ENCODE results near the gene TREX2. TPM values are rescaled to one million over a fixed set of nuclear protein-coding genes. Genes with fewer than 3 reads are reported as not detected.

Gene TREX2
- total RNA-seq, 2 experiments from 2014 or later, result 0.74 to 1.1 TPM

GRCh38 chrX:153439977-153440376 is 5.9 kb downstream of the TREX2 start:
- no peaks in the 10 kb centered on the region for H3K9me3 Mint-ChIP-seq
- no peaks in the 10 kb centered on the region for H3K36me3 Mint-ChIP-seq
- POLR2A ChIA-PET, result no interaction called here
- peaks cover 2% of the 10 kb centered on the region for H3K27me3 Mint-ChIP-seq
- CTCF ChIA-PET, result no interaction called here
- H3K27ac Mint-ChIP-seq, result no peak overlapping the region
- no peak for DNase-seq
- intact Hi-C loops (cut with micrococcal nuclease), result no loop called here
- no peak overlapping the region for H3K4me3 Mint-ChIP-seq
- no peaks in the 10 kb centered on the region for H3K4me1 Mint-ChIP-seq (ENCODE audit: low read depth)

GRCh38 chrX:153438532-153438931 is 7.3 kb downstream of the TREX2 start:
- Mint-ChIP-seq H3K4me3 (no peak overlapping the region), H3K4me1 (ENCODE audit: low read depth) (no peaks in the 10 kb centered on the region), H3K27ac (no peak overlapping the region), H3K9me3 (no peaks in the 10 kb centered on the region), H3K36me3 (no peaks in the 10 kb centered on the region), H3K27me3 (peaks cover 2% of the 10 kb centered on the region)
- POLR2A ChIA-PET, result no interaction called here
- intact Hi-C loops (cut with micrococcal nuclease), result no loop called here
- no peak for DNase-seq
- CTCF ChIA-PET, result interaction anchor here (1.3 kb wide), 1 partner anchor 480 kb away, joined by 3 read pairs; no protein-coding TSS in a partner anchor

GRCh38 chrX:153435845-153436244 is 10.0 kb downstream of the TREX2 start:
- H3K4me3 Mint-ChIP-seq, result no peak overlapping the region
- ChIA-PET CTCF (interaction anchor here (0.6 kb wide), 1 partner anchor 24 kb away, joined by 3 read pairs; no protein-coding TSS in a partner anchor), POLR2A (no interaction called here)
- no peaks in the 10 kb centered on the region for H3K9me3 Mint-ChIP-seq
- no peak overlapping the region for H3K27ac Mint-ChIP-seq
- H3K36me3 Mint-ChIP-seq, result no peaks in the 10 kb centered on the region
- DNase-seq, result no peak
- intact Hi-C loops (cut with micrococcal nuclease), result no loop called here
- no peaks in the 10 kb centered on the region for H3K4me1 Mint-ChIP-seq (ENCODE audit: low read depth)
- H3K27me3 Mint-ChIP-seq, result peaks cover 2% of the 10 kb centered on the region

- Mint-ChIP-seq H3K27ac (no peak overlapping the region), H3K9me3 (no peaks in the 10 kb centered on the region), H3K4me1 (ENCODE audit: low read depth) (no peaks in the 10 kb centered on the region), H3K27me3 (peaks cover 2% of the 10 kb centered on the region), H3K4me3 (no peak overlapping the region), H3K36me3 (no peaks in the 10 kb centered on the region)
- DNase-seq, result no peak
- ChIA-PET POLR2A (no interaction called here), CTCF (no interaction called here)
- intact Hi-C loops (cut with micrococcal nuclease), result no loop called here
Observed at GRCh38 chrX:153434801-153435200, 11.1 kb downstream of the TREX2 start.

GRCh38 chrX:153433781-153434285 is 12.0 kb downstream of the TREX2 start:
- peaks cover 2% of the 10 kb centered on the region for H3K27me3 Mint-ChIP-seq
- H3K27ac Mint-ChIP-seq, result no peak overlapping the region
- no peaks in the 10 kb centered on the region for H3K36me3 Mint-ChIP-seq
- CTCF ChIA-PET, result no interaction called here
- POLR2A ChIA-PET, result no interaction called here
- no peak overlapping the region for H3K4me3 Mint-ChIP-seq
- no peaks in the 10 kb centered on the region for H3K9me3 Mint-ChIP-seq
- intact Hi-C loops (cut with micrococcal nuclease), result no loop called here
- H3K4me1 Mint-ChIP-seq (ENCODE audit: low read depth), result no peaks in the 10 kb centered on the region
- DNase-seq, result no peak

GRCh38 chrX:153433161-153433680 is 12.6 kb downstream of the TREX2 start:
- ChIA-PET CTCF (no interaction called here), POLR2A (no interaction called here)
- no peak overlapping the region for H3K27ac Mint-ChIP-seq
- intact Hi-C loops (cut with micrococcal nuclease), result no loop called here
- H3K9me3 Mint-ChIP-seq, result no peaks in the 10 kb centered on the region
- no peak overlapping the region for H3K4me3 Mint-ChIP-seq
- no peaks in the 10 kb centered on the region for H3K27me3 Mint-ChIP-seq
- H3K36me3 Mint-ChIP-seq, result no peaks in the 10 kb centered on the region
- DNase-seq, result no peak
- no peaks in the 10 kb centered on the region for H3K4me1 Mint-ChIP-seq (ENCODE audit: low read depth)

GRCh38 chrX:153430796-153431195 is 15.1 kb downstream of the TREX2 start:
- ChIA-PET CTCF (no interaction called here), POLR2A (no interaction called here)
- no peaks in the 10 kb centered on the region for H3K36me3 Mint-ChIP-seq
- H3K4me3 Mint-ChIP-seq, result no peak overlapping the region
- no peak for DNase-seq
- H3K27ac Mint-ChIP-seq, result no peak overlapping the region
- no peaks in the 10 kb centered on the region for H3K4me1 Mint-ChIP-seq (ENCODE audit: low read depth)
- peaks cover 2% of the 10 kb centered on the region for H3K9me3 Mint-ChIP-seq
- intact Hi-C loops (cut with micrococcal nuclease), result no loop called here
- no peaks in the 10 kb centered on the region for H3K27me3 Mint-ChIP-seq

GRCh38 chrX:153426204-153426603 is 19.7 kb downstream of the TREX2 start:
- peaks cover 2% of the 10 kb centered on the region for H3K9me3 Mint-ChIP-seq
- H3K4me3 Mint-ChIP-seq, result no peak overlapping the region
- DNase-seq, result no peak
- H3K27me3 Mint-ChIP-seq, result no peaks in the 10 kb centered on the region
- CTCF ChIA-PET, result no interaction called here
- intact Hi-C loops (cut with micrococcal nuclease), result no loop called here
- H3K36me3 Mint-ChIP-seq, result no peaks in the 10 kb centered on the region
- POLR2A ChIA-PET, result no interaction called here
- H3K27ac Mint-ChIP-seq, result no peak overlapping the region
- no peaks in the 10 kb centered on the region for H3K4me1 Mint-ChIP-seq (ENCODE audit: low read depth)

GRCh38 chrX:153423652-153424051 is 22.2 kb downstream of the TREX2 start:
- Mint-ChIP-seq H3K27me3 (no peaks in the 10 kb centered on the region), H3K4me1 (ENCODE audit: low read depth) (no peaks in the 10 kb centered on the region), H3K27ac (no peak overlapping the region), H3K36me3 (no peaks in the 10 kb centered on the region), H3K4me3 (no peak overlapping the region), H3K9me3 (peaks cover 2% of the 10 kb centered on the region)
- POLR2A ChIA-PET, result no interaction called here
- no peak for DNase-seq
- CTCF ChIA-PET, result interaction anchor here (1.1 kb wide), 1 partner anchor 116 kb away, joined by 3 read pairs; no protein-coding TSS in a partner anchor
- intact Hi-C loops (cut with micrococcal nuclease), result no loop called here

- POLR2A ChIA-PET, result no interaction called here
Observed at GRCh38 chrX:153421856-153422255, 24.0 kb downstream of the TREX2 start.

GRCh38 chrX:153420851-153421599 is 24.8 kb downstream of the TREX2 start:
- Mint-ChIP-seq H3K9me3 (no peaks in the 10 kb centered on the region), H3K4me1 (ENCODE audit: low read depth) (no peaks in the 10 kb centered on the region), H3K4me3 (no peak overlapping the region), H3K36me3 (no peaks in the 10 kb centered on the region), H3K27ac (no peak overlapping the region), H3K27me3 (no peaks in the 10 kb centered on the region)
- ChIA-PET CTCF (no interaction called here), POLR2A (no interaction called here)
- no peak for DNase-seq
- intact Hi-C loops (cut with micrococcal nuclease), result no loop called here

More at GRCh38 chrX:153421856-153422255, 24.0 kb downstream of the TREX2 start:
- H3K36me3 Mint-ChIP-seq, result no peaks in the 10 kb centered on the region
- no peak for DNase-seq
- no peaks in the 10 kb centered on the region for H3K9me3 Mint-ChIP-seq
- H3K4me1 Mint-ChIP-seq (ENCODE audit: low read depth), result no peaks in the 10 kb centered on the region
- H3K27ac Mint-ChIP-seq, result no peak overlapping the region
- CTCF ChIA-PET, result no interaction called here
- H3K4me3 Mint-ChIP-seq, result no peak overlapping the region
- intact Hi-C loops (cut with micrococcal nuclease), result no loop called here
- H3K27me3 Mint-ChIP-seq, result no peaks in the 10 kb centered on the region

GRCh38 chrX:153417637-153418036 is 28.2 kb downstream of the TREX2 start:
- H3K4me3 Mint-ChIP-seq, result no peak overlapping the region
- no peaks in the 10 kb centered on the region for H3K9me3 Mint-ChIP-seq
- H3K27ac Mint-ChIP-seq, result no peak overlapping the region
- ChIA-PET POLR2A (no interaction called here), CTCF (no interaction called here)
- intact Hi-C loops (cut with micrococcal nuclease), result no loop called here
- no peaks in the 10 kb centered on the region for H3K36me3 Mint-ChIP-seq
- H3K4me1 Mint-ChIP-seq (ENCODE audit: low read depth), result no peaks in the 10 kb centered on the region
- DNase-seq, result no peak
- H3K27me3 Mint-ChIP-seq, result no peaks in the 10 kb centered on the region

GRCh38 chrX:153416781-153417450 is 28.9 kb downstream of the TREX2 start:
- H3K27me3 Mint-ChIP-seq, result no peaks in the 10 kb centered on the region
- H3K4me1 Mint-ChIP-seq (ENCODE audit: low read depth), result peaks cover 5% of the 10 kb centered on the region
- ChIA-PET POLR2A (no interaction called here), CTCF (no interaction called here)
- H3K36me3 Mint-ChIP-seq, result no peaks in the 10 kb centered on the region
- intact Hi-C loops (cut with micrococcal nuclease), result no loop called here
- no peak overlapping the region for H3K4me3 Mint-ChIP-seq
- no peak overlapping the region for H3K27ac Mint-ChIP-seq
- DNase-seq, result no peak
- H3K9me3 Mint-ChIP-seq, result no peaks in the 10 kb centered on the region
